ENCODE data around the gene POU2F1. TPM values are rescaled to one million over a fixed set of nuclear protein-coding genes. Genes with fewer than 3 reads are reported as not detected.

The POU2F1 gene
- total and polyA plus RNA-seq, 8 donors, result 1.2 to 36.2 (median 7.7) TPM

DNA sequence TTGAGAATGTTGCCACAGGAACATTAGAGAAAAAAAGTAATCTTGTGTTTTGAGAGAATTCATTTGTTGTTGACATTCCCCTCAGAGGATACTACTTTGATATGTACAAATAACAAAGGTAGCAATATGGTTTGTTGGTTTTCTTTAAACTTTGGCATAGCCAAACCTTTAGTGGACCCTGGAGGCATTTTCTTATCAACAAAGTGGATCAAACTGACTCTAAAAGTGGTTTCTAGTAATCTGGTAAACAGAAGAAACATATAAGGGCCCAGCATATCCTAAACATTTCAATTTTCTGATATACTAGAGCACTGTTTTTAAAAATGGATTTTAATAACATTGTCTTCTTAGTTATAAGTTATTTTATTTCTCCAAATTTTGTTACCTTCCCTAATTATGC, 29.8 kb downstream of the POU2F1 start:
- DNase-seq, result no peak
- H3K4me1 ChIP-seq, result peaks cover 0 to 12% (median 2%) of the 10 kb centered on the region in 4 donors
- H3K27me3 ChIP-seq, result no peaks in the 10 kb centered on the region
- H3K4me3 ChIP-seq, result no peak overlapping the region
- TF ChIP-seq, protein P1, sequence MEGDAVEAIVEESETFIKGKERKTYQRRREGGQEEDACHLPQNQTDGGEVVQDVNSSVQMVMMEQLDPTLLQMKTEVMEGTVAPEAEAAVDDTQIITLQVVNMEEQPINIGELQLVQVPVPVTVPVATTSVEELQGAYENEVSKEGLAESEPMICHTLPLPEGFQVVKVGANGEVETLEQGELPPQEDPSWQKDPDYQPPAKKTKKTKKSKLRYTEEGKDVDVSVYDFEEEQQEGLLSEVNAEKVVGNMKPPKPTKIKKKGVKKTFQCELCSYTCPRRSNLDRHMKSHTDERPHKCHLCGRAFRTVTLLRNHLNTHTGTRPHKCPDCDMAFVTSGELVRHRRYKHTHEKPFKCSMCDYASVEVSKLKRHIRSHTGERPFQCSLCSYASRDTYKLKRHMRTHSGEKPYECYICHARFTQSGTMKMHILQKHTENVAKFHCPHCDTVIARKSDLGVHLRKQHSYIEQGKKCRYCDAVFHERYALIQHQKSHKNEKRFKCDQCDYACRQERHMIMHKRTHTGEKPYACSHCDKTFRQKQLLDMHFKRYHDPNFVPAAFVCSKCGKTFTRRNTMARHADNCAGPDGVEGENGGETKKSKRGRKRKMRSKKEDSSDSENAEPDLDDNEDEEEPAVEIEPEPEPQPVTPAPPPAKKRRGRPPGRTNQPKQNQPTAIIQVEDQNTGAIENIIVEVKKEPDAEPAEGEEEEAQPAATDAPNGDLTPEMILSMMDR (IDR thresholded peaks at IDR 0.05), result no peak
- TF ChIP-seq POLR2A (IDR thresholded peaks at IDR 0.05) (no peak), POLR2AphosphoS5 (IDR thresholded peaks at IDR 0.05) (no peak), EP300 (IDR thresholded peaks at IDR 0.05) (no peak)
- no peaks in the 10 kb centered on the region for H3K9me3 ChIP-seq
- intact Hi-C loops (cut with DNase I; ENCODE audit: low total_unique reads), result no loop called here
- no peaks in the 10 kb centered on the region for H3K36me3 ChIP-seq
- no peak overlapping the region for H3K27ac ChIP-seq

DNA sequence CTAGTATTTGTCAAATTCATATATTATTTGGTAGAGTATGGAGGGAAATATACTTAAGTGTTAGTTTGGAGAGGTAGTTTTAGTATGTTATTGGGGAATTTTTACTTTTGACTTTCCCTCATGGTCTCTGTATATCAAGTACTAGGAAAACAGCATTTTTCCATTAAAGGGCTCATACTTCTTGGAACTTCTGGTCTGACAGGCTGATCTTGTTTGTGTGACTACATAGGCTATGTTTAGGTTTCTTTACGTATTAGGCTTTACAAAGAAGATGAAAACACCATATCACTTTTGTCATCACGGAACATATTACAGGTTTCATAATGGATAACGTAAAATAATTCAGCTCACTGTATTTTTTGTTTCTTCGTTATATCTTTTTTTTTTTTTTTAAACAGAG, 30.8 kb downstream of the POU2F1 start:
- TF ChIP-seq POLR2A (IDR thresholded peaks at IDR 0.05) (no peak), EP300 (IDR thresholded peaks at IDR 0.05) (no peak), POLR2AphosphoS5 (IDR thresholded peaks at IDR 0.05) (no peak)
- TF ChIP-seq, protein P1 (IDR thresholded peaks at IDR 0.05), result no peak
- no peak for DNase-seq
- whole genome bisulfite sequencing, 5 donors, result 92 to 98% (median 95%) methylated on average over 4 of the region's 4 CpGs
- intact Hi-C loops (cut with DNase I; ENCODE audit: low total_unique reads), result no loop called here
- Histone ChIP-seq H3K4me1 (peaks cover 0 to 12% (median 2%) of the 10 kb centered on the region in 4 donors), H3K27ac (no peak overlapping the region), H3K36me3 (no peaks in the 10 kb centered on the region), H3K9me3 (no peaks in the 10 kb centered on the region), H3K4me3 (no peak overlapping the region), H3K27me3 (no peaks in the 10 kb centered on the region)

DNA sequence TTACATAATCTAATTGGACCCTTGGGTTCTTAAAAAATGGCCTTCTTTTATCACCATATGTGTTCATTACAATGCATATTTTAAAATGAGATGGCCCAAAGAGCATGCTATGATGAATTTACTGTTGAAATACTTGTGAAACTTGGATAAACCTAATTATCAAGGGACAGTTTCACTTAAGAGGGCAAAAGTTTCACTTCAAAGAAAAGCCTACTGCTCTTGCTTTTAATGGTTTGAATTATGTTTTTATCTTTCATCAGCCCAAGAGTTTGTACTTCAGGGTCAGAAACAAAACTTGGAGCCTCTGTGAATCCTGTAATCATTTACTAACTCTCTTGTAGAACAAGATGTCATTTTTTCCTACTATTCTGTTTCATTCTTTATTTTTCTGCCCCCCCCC, 32.3 kb downstream of the POU2F1 start:
- no peaks in the 10 kb centered on the region for H3K36me3 ChIP-seq
- H3K27ac ChIP-seq, result no peak overlapping the region
- H3K4me3 ChIP-seq, result no peak overlapping the region
- no peaks in the 10 kb centered on the region for H3K27me3 ChIP-seq
- H3K9me3 ChIP-seq, result no peaks in the 10 kb centered on the region
- intact Hi-C loops (cut with DNase I; ENCODE audit: low total_unique reads), result no loop called here
- no peak for TF ChIP-seq EP300 (IDR thresholded peaks at IDR 0.05)
- no peak for TF ChIP-seq POLR2A (IDR thresholded peaks at IDR 0.05)
- TF ChIP-seq POLR2AphosphoS5 (IDR thresholded peaks at IDR 0.05), result no peak
- TF ChIP-seq, protein P1 (IDR thresholded peaks at IDR 0.05), result no peak
- peaks cover 0 to 14% (median 5%) of the 10 kb centered on the region in 4 donors for H3K4me1 ChIP-seq
- no peak for DNase-seq

DNA sequence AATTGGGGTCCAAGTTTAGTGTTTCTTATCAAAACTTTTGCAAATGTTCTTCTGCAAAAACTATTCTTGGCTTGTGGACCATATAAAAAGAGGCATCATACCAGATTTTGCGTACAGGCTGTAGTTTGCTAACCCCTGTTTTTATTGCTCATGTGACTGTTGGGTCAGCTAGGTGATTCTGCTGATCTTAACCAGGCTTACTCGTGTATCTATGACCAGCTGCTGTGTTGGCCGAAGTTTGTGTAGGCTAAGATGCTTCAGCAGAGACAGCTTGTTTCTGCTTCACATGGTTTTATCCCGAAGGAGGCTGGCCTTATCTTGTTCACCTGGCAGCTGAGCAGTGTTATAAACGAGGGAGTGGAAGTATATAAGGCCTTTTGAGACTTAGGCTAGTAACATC, 38.2 kb downstream of the POU2F1 start:
- Histone ChIP-seq H3K4me1 (peaks cover 0 to 56% (median 32%) of the 10 kb centered on the region in 4 donors), H3K4me3 (no peak overlapping the region), H3K36me3 (no peaks in the 10 kb centered on the region), H3K27me3 (no peaks in the 10 kb centered on the region), H3K27ac (no peak overlapping the region), H3K9me3 (no peaks in the 10 kb centered on the region)
- intact Hi-C loops (cut with DNase I; ENCODE audit: low total_unique reads), result no loop called here
- TF ChIP-seq POLR2A (IDR thresholded peaks at IDR 0.05) (no peak), EP300 (IDR thresholded peaks at IDR 0.05) (no peak), POLR2AphosphoS5 (IDR thresholded peaks at IDR 0.05) (no peak)
- TF ChIP-seq, protein P1 (IDR thresholded peaks at IDR 0.05), result no peak
- no peak for DNase-seq
- WGBS, 5 donors, result 42 to 49% (median 45%) methylated on average over 5 of the region's 5 CpGs

All from stomach (tissue), 9 donors.